ENCODE results near the gene SLC26A11. TPM values are rescaled to one million over a fixed set of nuclear protein-coding genes. Genes with fewer than 3 reads are reported as not detected.

The SLC26A11 gene
- total and polyA plus RNA-seq, 7 experiments from 2014 or later, result 3.7 to 87.5 (median 63.0) TPM

DNA sequence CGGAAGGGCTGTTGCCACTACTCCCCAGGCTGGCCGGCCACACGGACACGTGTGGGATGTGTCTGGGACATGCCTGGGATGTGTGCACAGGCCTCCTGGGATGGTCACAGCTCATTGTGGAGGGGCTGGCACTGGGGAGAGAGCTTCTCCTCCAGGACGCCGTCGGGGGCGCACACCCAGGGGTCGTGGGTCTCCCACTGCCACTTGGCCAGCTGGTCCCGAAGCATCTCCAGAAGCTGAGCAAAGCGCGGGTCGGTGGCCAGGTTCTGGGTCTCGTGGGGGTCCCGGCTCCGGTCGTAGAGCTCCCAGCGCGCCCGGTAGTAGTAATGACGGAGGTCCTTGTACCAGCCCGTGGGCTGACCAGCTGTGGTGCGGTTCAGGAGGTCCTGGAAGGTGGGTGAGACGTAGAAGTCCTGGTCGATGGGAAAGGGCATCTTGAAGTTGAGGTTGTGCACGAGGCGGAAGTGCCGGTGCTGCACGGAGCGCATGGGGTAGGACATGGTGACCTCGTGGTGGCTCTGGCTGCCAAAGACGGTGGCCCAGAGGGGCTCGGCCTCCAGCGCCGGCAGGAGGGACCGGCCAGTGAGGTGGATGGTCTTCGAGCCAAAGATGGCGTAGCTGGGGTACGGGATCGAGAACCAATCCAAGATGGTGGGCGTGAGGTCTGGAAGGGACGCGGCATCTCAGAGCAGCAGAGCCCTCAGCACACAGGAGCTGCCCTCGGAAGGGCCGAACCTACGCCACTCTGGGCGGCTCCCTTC lies 9.7 kb upstream of the SLC26A11 start:
- ChIA-PET POLR2A (interaction anchor here (1.6 kb wide), 1 partner anchor 52 kb away, joined by 3 read pairs; no protein-coding TSS in a partner anchor), CTCF (no interaction called here)
- Mint-ChIP-seq H3K27ac (no peak overlapping the region), H3K4me1 (peaks cover 0 to 2% (median 0%) of the 10 kb centered on the region in 7 donors), H3K9me3 (peaks cover 0 to 2% (median 0%) of the 10 kb centered on the region in 11 donors), H3K27me3 (no peaks in the 10 kb centered on the region), H3K4me3 (no peak overlapping the region), H3K36me3 (peaks cover 0 to 21% (median 4%) of the 10 kb centered on the region in 5 donors)
- no peak for DNase-seq
- H3K9me3 ChIP-seq (ENCODE audit: control insufficient read depth in 2 of 3, low read length in 3 of 3), result no peaks in the 10 kb centered on the region
- no peaks in the 10 kb centered on the region for H3K4me1 ChIP-seq (ENCODE audit: control insufficient read depth in 2 of 2, insufficient read depth in 2 of 2, low read length in 2 of 2)
- peaks cover 0 to 77% (median 10%) of the 10 kb centered on the region in 3 experiments for H3K36me3 ChIP-seq (ENCODE audit: control insufficient read depth in 2 of 3, insufficient read depth in 3 of 3, low read length in 3 of 3)
- H3K4me3 ChIP-seq (ENCODE audit: low read length), result no peak overlapping the region
- H3K27me3 ChIP-seq (ENCODE audit: control insufficient read depth in 2 of 2, insufficient read depth in 2 of 2, low read length in 2 of 2), result no peaks in the 10 kb centered on the region
- no peak for ATAC-seq
- intact Hi-C loops (cut with micrococcal nuclease), result no loop called here
- no peak overlapping the region for H3K27ac ChIP-seq (ENCODE audit: low read depth, low read length)

DNA sequence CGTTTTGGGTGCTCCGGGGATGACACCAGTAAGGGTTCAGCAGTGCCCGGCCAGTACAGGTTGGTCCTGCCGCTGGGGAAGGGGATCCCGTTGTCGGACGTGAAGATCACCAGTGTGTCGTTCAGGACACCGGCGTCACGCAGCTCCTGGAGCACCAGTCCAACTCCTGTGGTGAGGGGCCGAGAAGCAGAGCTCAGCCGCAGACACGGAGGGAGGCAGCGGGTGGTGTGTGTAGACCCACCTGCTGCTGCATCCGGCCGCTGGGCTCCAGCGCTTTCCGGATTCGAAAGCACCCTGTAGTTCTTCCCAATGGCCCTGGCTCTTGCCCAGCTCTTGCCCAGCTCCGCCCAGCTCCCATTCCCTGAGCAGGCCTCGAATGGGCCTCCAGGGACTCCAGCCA lies 8.1 kb upstream of the SLC26A11 start:
- peaks cover 0 to 4% (median 0%) of the 10 kb centered on the region in 7 donors for H3K4me1 Mint-ChIP-seq
- no peak overlapping the region for H3K27ac Mint-ChIP-seq
- peaks cover 0 to 25% (median 7%) of the 10 kb centered on the region in 5 donors for H3K36me3 Mint-ChIP-seq
- no peak overlapping the region for H3K4me3 Mint-ChIP-seq
- Histone ChIP-seq H3K36me3 (ENCODE audit: control insufficient read depth in 2 of 3, insufficient read depth in 3 of 3, low read length in 3 of 3) (peaks cover 7 to 92% (median 15%) of the 10 kb centered on the region in 3 experiments), H3K27ac (ENCODE audit: low read depth, low read length) (no peak overlapping the region), H3K9me3 (ENCODE audit: control insufficient read depth in 2 of 3, low read length in 3 of 3) (no peaks in the 10 kb centered on the region), H3K4me3 (ENCODE audit: low read length) (no peak overlapping the region), H3K27me3 (ENCODE audit: control insufficient read depth in 2 of 2, insufficient read depth in 2 of 2, low read length in 2 of 2) (no peaks in the 10 kb centered on the region), H3K4me1 (ENCODE audit: control insufficient read depth in 2 of 2, insufficient read depth in 2 of 2, low read length in 2 of 2) (peaks cover 0 to 2% of the 10 kb centered on the region in 2 donors)
- ATAC-seq (no peak), DNase-seq (no peak)
- CTCF ChIA-PET, result no interaction called here
- H3K9me3 Mint-ChIP-seq, result peaks cover 0 to 2% (median 0%) of the 10 kb centered on the region in 11 donors
- intact Hi-C loops (cut with micrococcal nuclease), result no loop called here
- POLR2A ChIA-PET, result no interaction called here
- no peaks in the 10 kb centered on the region for H3K27me3 Mint-ChIP-seq

DNA sequence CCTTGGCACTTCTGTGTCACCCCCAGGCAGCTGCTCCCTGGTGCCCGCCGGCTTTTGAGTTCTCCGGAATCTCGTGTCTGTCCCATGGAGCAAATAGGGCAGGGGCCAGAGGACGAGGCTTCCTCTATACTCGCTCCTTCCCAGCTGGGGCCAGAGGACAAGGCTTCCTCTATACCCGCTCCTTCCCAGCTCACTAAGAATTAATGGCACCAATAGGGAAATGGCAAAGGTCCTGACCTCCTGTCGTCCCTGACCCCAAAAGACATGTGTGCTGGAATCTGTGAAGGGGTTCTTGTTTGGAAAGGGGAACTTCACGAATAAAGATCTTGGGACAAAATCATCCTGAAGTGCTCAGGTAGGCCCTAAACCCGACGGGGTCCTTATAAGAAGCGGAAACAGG lies 7.7 kb upstream of the SLC26A11 start:
- H3K9me3 Mint-ChIP-seq, result peaks cover 0 to 2% (median 0%) of the 10 kb centered on the region in 11 donors
- no peaks in the 10 kb centered on the region for H3K27me3 ChIP-seq (ENCODE audit: control insufficient read depth in 2 of 2, insufficient read depth in 2 of 2, low read length in 2 of 2)
- H3K9me3 ChIP-seq (ENCODE audit: control insufficient read depth in 2 of 3, low read length in 3 of 3), result no peaks in the 10 kb centered on the region
- no peak for ATAC-seq
- H3K36me3 ChIP-seq (ENCODE audit: control insufficient read depth in 2 of 3, insufficient read depth in 3 of 3, low read length in 3 of 3), result peaks cover 7 to 95% (median 15%) of the 10 kb centered on the region in 3 experiments
- DNase-seq, result no peak
- peaks cover 0 to 6% of the 10 kb centered on the region in 2 donors for H3K4me1 ChIP-seq (ENCODE audit: control insufficient read depth in 2 of 2, insufficient read depth in 2 of 2, low read length in 2 of 2)
- H3K4me3 ChIP-seq (ENCODE audit: low read length), result no peak overlapping the region
- ChIA-PET CTCF (no interaction called here), POLR2A (no interaction called here)
- intact Hi-C loops (cut with micrococcal nuclease), result no loop called here
- H3K27ac Mint-ChIP-seq, result no peak overlapping the region
- no peak overlapping the region for H3K4me3 Mint-ChIP-seq
- peaks cover 2 to 8% (median 4%) of the 10 kb centered on the region in 7 donors for H3K4me1 Mint-ChIP-seq
- peaks cover 0 to 29% (median 7%) of the 10 kb centered on the region in 5 donors for H3K36me3 Mint-ChIP-seq
- no peaks in the 10 kb centered on the region for H3K27me3 Mint-ChIP-seq
- H3K27ac ChIP-seq (ENCODE audit: low read depth, low read length), result no peak overlapping the region

DNA sequence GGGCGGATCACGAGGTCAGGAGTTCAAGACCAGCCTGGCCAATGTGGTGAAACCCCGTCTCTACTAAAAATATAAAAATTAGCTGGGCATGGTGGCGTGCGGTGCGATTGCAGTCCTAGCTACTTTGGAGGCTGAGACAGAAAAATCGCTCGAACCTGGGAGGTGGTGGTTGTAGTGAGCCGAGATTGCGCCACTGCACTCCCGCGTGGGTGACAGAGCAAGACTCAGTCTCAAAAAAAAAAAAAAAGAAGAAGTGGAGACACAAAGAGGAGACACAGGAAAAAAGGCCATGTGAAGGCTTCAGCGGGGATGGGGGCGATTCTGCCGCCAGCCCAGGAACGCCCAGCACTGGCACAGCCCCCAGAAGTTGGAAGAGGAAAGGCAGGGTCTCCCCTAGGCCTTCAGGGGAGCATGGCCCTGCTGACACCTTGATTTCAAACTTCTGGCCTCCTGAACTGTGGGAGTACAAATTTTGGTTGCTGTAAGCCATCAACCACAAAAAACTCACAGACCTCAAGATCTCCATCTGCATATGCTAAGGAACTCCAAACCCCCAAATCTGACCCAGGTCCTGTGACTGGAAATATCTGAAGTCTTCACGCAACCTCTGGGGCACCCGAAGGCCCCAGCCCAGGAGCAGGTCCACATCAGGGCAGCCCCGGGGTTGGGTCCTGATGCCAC lies 7.1 kb upstream of the SLC26A11 start:
- Histone ChIP-seq H3K4me3 (ENCODE audit: low read length) (no peak overlapping the region), H3K27me3 (ENCODE audit: control insufficient read depth in 2 of 2, insufficient read depth in 2 of 2, low read length in 2 of 2) (no peaks in the 10 kb centered on the region), H3K9me3 (ENCODE audit: control insufficient read depth in 2 of 3, low read length in 3 of 3) (no peaks in the 10 kb centered on the region), H3K4me1 (ENCODE audit: control insufficient read depth in 2 of 2, insufficient read depth in 2 of 2, low read length in 2 of 2) (peaks cover 1 to 12% of the 10 kb centered on the region in 2 donors), H3K36me3 (ENCODE audit: control insufficient read depth in 2 of 3, insufficient read depth in 3 of 3, low read length in 3 of 3) (peaks cover 7 to 96% (median 15%) of the 10 kb centered on the region in 3 experiments), H3K27ac (ENCODE audit: low read depth, low read length) (no peak overlapping the region)
- ChIA-PET CTCF (no interaction called here), POLR2A (no interaction called here)
- ATAC-seq (peak; percentile 67), DNase-seq (no peak)
- peaks cover 0 to 32% (median 7%) of the 10 kb centered on the region in 5 donors for H3K36me3 Mint-ChIP-seq
- intact Hi-C loops (cut with micrococcal nuclease), result no loop called here
- no peaks in the 10 kb centered on the region for H3K27me3 Mint-ChIP-seq
- peaks cover 0 to 2% (median 0%) of the 10 kb centered on the region in 11 donors for H3K9me3 Mint-ChIP-seq
- peak overlapping the region in 1 of 9 donors; percentile 51 for H3K27ac Mint-ChIP-seq
- H3K4me3 Mint-ChIP-seq, result peak overlapping the region in 1 of 10 donors; percentile 25
- H3K4me1 Mint-ChIP-seq, result peaks cover 3 to 10% (median 8%) of the 10 kb centered on the region in 7 donors

DNA sequence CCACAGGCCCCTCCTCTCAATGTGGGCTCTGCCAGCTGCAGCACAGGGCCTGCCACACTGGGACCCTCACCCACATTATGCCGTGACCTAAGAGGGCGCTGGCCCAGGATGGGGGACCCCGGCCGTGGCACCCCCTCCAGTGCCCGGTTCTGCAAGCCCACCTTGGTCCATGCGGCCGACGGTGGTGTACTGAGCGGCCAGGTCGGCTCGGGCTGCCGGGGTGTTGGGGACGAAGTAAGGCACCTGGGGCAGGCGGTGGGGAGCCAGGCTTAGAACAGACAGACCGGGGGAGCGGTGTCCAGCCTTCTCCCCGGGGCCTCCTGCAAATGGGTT lies 6.6 kb upstream of the SLC26A11 start:
- peak overlapping the region in 1 of 9 donors; percentile 51 for H3K27ac Mint-ChIP-seq
- peaks cover 0 to 2% (median 0%) of the 10 kb centered on the region in 11 donors for H3K9me3 Mint-ChIP-seq
- H3K27me3 ChIP-seq (ENCODE audit: control insufficient read depth in 2 of 2, insufficient read depth in 2 of 2, low read length in 2 of 2), result no peaks in the 10 kb centered on the region
- ChIA-PET POLR2A (no interaction called here), CTCF (no interaction called here)
- peaks cover 7 to 94% (median 15%) of the 10 kb centered on the region in 3 experiments for H3K36me3 ChIP-seq (ENCODE audit: control insufficient read depth in 2 of 3, insufficient read depth in 3 of 3, low read length in 3 of 3)
- H3K36me3 Mint-ChIP-seq, result peaks cover 0 to 32% (median 7%) of the 10 kb centered on the region in 5 donors
- H3K4me3 Mint-ChIP-seq, result no peak overlapping the region
- no peak for DNase-seq
- no peaks in the 10 kb centered on the region for H3K9me3 ChIP-seq (ENCODE audit: control insufficient read depth in 2 of 3, low read length in 3 of 3)
- H3K27ac ChIP-seq (ENCODE audit: low read depth, low read length), result no peak overlapping the region
- H3K27me3 Mint-ChIP-seq, result no peaks in the 10 kb centered on the region
- H3K4me1 ChIP-seq (ENCODE audit: control insufficient read depth in 2 of 2, insufficient read depth in 2 of 2, low read length in 2 of 2), result peaks cover 6 to 17% of the 10 kb centered on the region in 2 donors
- no peak overlapping the region for H3K4me3 ChIP-seq (ENCODE audit: low read length)
- ATAC-seq, result no peak
- H3K4me1 Mint-ChIP-seq, result peaks cover 7 to 14% (median 12%) of the 10 kb centered on the region in 7 donors
- intact Hi-C loops (cut with micrococcal nuclease), result no loop called here

DNA sequence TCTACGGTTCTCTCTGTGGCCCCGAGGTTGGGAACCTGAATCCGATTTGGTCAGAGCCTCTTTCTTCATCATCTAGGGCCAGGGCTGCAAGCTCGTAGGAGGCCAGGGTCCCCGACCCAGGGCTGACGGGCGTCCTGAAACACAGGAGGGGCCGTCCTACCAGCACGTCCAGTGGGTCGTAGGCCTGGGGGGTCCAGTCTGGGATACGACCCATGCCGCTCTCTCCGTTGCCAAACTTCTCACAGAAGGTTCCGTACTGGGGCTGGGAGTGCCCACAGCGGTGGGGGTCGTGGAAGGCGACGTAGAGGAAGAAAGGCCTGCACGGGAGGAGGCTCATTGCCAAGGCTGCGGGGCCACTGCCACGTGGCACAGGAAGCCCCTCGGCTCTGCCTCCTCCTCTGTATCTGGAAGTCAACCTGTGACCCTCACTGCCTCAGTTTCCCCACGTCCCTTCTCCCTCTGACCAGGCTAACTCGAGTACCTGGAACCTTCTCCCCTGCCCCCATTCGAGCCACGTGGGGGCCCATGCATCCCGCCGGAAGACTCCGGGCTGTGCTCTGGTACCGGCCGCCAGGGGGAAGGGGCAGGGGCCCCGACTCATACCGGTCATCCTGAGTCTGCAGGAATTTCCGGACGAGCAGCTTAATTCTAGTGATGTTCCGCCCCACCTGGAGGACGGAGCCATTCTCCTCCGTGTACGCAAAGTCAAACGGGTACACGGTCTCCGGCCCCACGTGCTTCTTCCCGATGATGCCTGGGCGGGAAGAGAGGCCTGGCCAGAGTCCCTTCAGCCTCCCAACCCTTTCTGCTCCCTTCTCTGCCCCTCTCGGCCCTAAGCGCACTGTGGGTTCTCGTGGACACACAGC lies 6.0 kb upstream of the SLC26A11 start:
- Mint-ChIP-seq H3K9me3 (peaks cover 0 to 2% (median 0%) of the 10 kb centered on the region in 11 donors), H3K36me3 (peaks cover 0 to 32% (median 7%) of the 10 kb centered on the region in 5 donors), H3K27ac (no peak overlapping the region), H3K4me3 (no peak overlapping the region), H3K27me3 (no peaks in the 10 kb centered on the region), H3K4me1 (peaks cover 12 to 20% (median 17%) of the 10 kb centered on the region in 7 donors)
- peaks cover 7 to 88% (median 15%) of the 10 kb centered on the region in 3 experiments for H3K36me3 ChIP-seq (ENCODE audit: control insufficient read depth in 2 of 3, insufficient read depth in 3 of 3, low read length in 3 of 3)
- no peaks in the 10 kb centered on the region for H3K9me3 ChIP-seq (ENCODE audit: control insufficient read depth in 2 of 3, low read length in 3 of 3)
- H3K27ac ChIP-seq (ENCODE audit: low read depth, low read length), result no peak overlapping the region
- intact Hi-C loops (cut with micrococcal nuclease), result no loop called here
- H3K27me3 ChIP-seq (ENCODE audit: control insufficient read depth in 2 of 2, insufficient read depth in 2 of 2, low read length in 2 of 2), result no peaks in the 10 kb centered on the region
- ATAC-seq (no peak), DNase-seq (no peak)
- ChIA-PET CTCF (no interaction called here), POLR2A (no interaction called here)
- H3K4me1 ChIP-seq (ENCODE audit: control insufficient read depth in 2 of 2, insufficient read depth in 2 of 2, low read length in 2 of 2), result peaks cover 12 to 23% of the 10 kb centered on the region in 2 donors
- H3K4me3 ChIP-seq (ENCODE audit: low read length), result no peak overlapping the region
